HCT116 (cell line): ENCODE data around the gene FDCSP. TPM values are rescaled to one million over a fixed set of nuclear protein-coding genes. Genes with fewer than 3 reads are reported as not detected.

Experiments
- ATAC-seq: fragments of 200-7000 bp; cut with Tn5 transposase; 2 replicates; pipeline ENCODE4 v1.9.1; 2020; ENCODE audit warnings: mild to moderate bottlenecking, moderate library complexity
- Bru-seq: library from RNA; stranded (reverse); fragments of 400-500 nt; gene quantifications from one replicate; lab custom pipeline; 2021; lab: Mats Ljungman, UMichigan
- BruChase-seq, 2 experiments: library from RNA; stranded (reverse); fragments of 400-500 nt; gene quantifications; one replicate each; lab custom pipeline; 2021; lab: Mats Ljungman, UMichigan
- BruUV-seq: library from RNA; stranded (reverse); fragments of 400-500 nt; replicated peaks from 2 replicates; lab custom pipeline; 2021; lab: Mats Ljungman, UMichigan
- CTCF ChIA-PET: fragments of 300-600 bp; sonication (Branson Sonifier 250); formaldehyde crosslinking; loops from one replicate; lab custom pipeline; 2021; ENCODE audit warnings: antibody characterized with exemption; lab: Charles Lee
- POLR2A ChIA-PET: fragments of 300-600, 350-600 bp; sonication (Branson Sonifier 250); formaldehyde crosslinking; loops from one replicate; lab custom pipeline; 2021; ENCODE audit warnings: antibody characterized with exemption; lab: Charles Lee
- RAD21 ChIA-PET, 2 experiments: fragments of 300-600 bp; sonication (Branson Sonifier 250); formaldehyde crosslinking; loops; one replicate each; lab custom pipeline; 2023; ENCODE audit warnings: low total read pairs in 2 of 2; ENCODE audit not compliant: uncharacterized antibody in 2 of 2, unreplicated experiment in 2 of 2, low non-redundant PET in 1 of 2; lab: Charles Lee
- DNase-seq: peaks from one replicate; pipeline ENCODE4 v3.0.0-alpha.2; 2010; ENCODE audit warnings: low read depth, low spot score
- H2AFZ ChIP-seq: fragments of 200-600 bp; shearing (Covaris generic), sonication (generic); 2 replicates; pipeline ENCODE4 v1.6.1; 2017; ENCODE audit warnings: low read depth, mixed run types, mixed read lengths, antibody characterized with exemption, low read length; ENCODE audit not compliant: poor library complexity, severe bottlenecking
- H3K27ac ChIP-seq: 2 replicates; pipeline ENCODE4 v1.5.1; 2012; ENCODE audit warnings: low read depth, low read length
- H3K27me3 ChIP-seq: fragments of 200-600 bp; sonication (generic); 2 replicates; pipeline ENCODE4 v1.6.1; 2016; ENCODE audit warnings: mixed run types, low read length, mixed read lengths; ENCODE audit not compliant: insufficient read depth
- H3K36me3 ChIP-seq, 2 experiments: fragments of 200-500 bp in 1 of 2; fragments of 200-600 bp in 1 of 2; sonication (Bioruptor generic) in 1 of 2; sonication (generic) in 1 of 2; 2 replicates each; pipeline versions ENCODE4 v1.5.1 to v1.6.1; 2014 to 2016; ENCODE audit warnings: low read length in 2 of 2, inconsistent platforms in 1 of 2, mixed read lengths in 1 of 2, mixed run types in 1 of 2; ENCODE audit not compliant: insufficient read depth in 2 of 2, control insufficient read depth in 1 of 2
- H3K4me1 ChIP-seq, 2 experiments: fragments of 200-600 bp in 1 of 2; sonication (generic) in 1 of 2; 2 replicates each; pipeline versions ENCODE4 v1.5.1 to v1.6.1; 2012 to 2017; ENCODE audit warnings: low read length in 2 of 2, inconsistent platforms in 1 of 2, mild to moderate bottlenecking in 1 of 2, mixed read lengths in 1 of 2, mixed run types in 1 of 2, moderate library complexity in 1 of 2; ENCODE audit not compliant: insufficient read depth in 2 of 2, control insufficient read depth in 1 of 2
- H3K4me2 ChIP-seq: fragments of 200-600 bp; sonication (generic); 2 replicates; pipeline ENCODE4 v1.6.1; 2017; ENCODE audit warnings: mixed run types, low read length, mixed read lengths
- H3K4me3 ChIP-seq, 2 experiments: fragments of 200-600 bp in 1 of 2; sonication (generic) in 1 of 2; replicated peaks in 1 of 2; 2 replicates each; pipeline ENCODE4 v1.5.1; 2011 to 2016; ENCODE audit warnings: low read length in 2 of 2, control low read depth in 1 of 2, low read depth in 1 of 2, mild to moderate bottlenecking in 1 of 2, mixed read lengths in 1 of 2, mixed run types in 1 of 2
- H3K79me2 ChIP-seq: fragments of 200-600 bp; sonication (generic); 2 replicates; pipeline ENCODE4 v1.6.1; 2017; ENCODE audit warnings: mild to moderate bottlenecking, mixed run types, low read length, moderate library complexity, mixed read lengths; ENCODE audit not compliant: insufficient read depth
- H3K9ac ChIP-seq: fragments of 200-600 bp; sonication (generic); 2 replicates; pipeline ENCODE4 v1.6.1; 2016; ENCODE audit warnings: low read length, mixed read lengths
- H3K9me2 ChIP-seq: fragments of 200-600 bp; sonication (generic), shearing (Covaris generic); 2 replicates; pipeline ENCODE4 v1.6.1; 2017; ENCODE audit warnings: mixed run types, mild to moderate bottlenecking, moderate library complexity; ENCODE audit not compliant: insufficient read depth
- H3K9me3 ChIP-seq, 2 experiments: fragments of 200-500 bp in 1 of 2; fragments of 200-600 bp in 1 of 2; sonication (Bioruptor generic) in 1 of 2; sonication (generic) in 1 of 2; 2 replicates each; pipeline ENCODE4 v1.6.1; 2014 to 2017; ENCODE audit warnings: low read length in 2 of 2, mixed read lengths in 2 of 2, inconsistent platforms in 1 of 2, low read depth in 1 of 2, mild to moderate bottlenecking in 1 of 2, mixed run types in 1 of 2, moderate library complexity in 1 of 2; ENCODE audit not compliant: control insufficient read depth in 1 of 2, insufficient read depth in 1 of 2
- H4K20me1 ChIP-seq: fragments of 200-600 bp; sonication (generic), shearing (Covaris generic); 2 replicates; pipeline ENCODE4 v1.6.1; 2017; ENCODE audit warnings: mixed run types, mild to moderate bottlenecking, moderate library complexity; ENCODE audit not compliant: insufficient read depth
- CEBPB ChIP-seq: IDR thresholded peaks from 2 replicates; pipeline ENCODE4 v1.6.1; 2012; ENCODE audit warnings: low read depth
- ELF1 ChIP-seq: IDR thresholded peaks from 2 replicates; pipeline ENCODE4 v1.6.1; 2012; ENCODE audit warnings: low read depth, borderline replicate concordance
- EZH2phosphoT487 ChIP-seq: fragments of 200-600 bp; IDR thresholded peaks from 2 replicates; pipeline ENCODE4 v1.6.1; 2018; ENCODE audit warnings: antibody characterized with exemption, borderline replicate concordance
- FOSL1 ChIP-seq: IDR thresholded peaks from 2 replicates; pipeline ENCODE4 v1.6.1; 2012; ENCODE audit warnings: low read depth
- JUND ChIP-seq: IDR thresholded peaks from 2 replicates; pipeline ENCODE4 v1.6.1; 2012
- POLR2A ChIP-seq: IDR thresholded peaks from 2 replicates; pipeline ENCODE4 v1.7.0; 2011; ENCODE audit warnings: borderline replicate concordance; ENCODE audit not compliant: insufficient read depth, insufficient read length; ENCODE audit errors: extremely low read depth
- SIN3A ChIP-seq: IDR thresholded peaks from 2 replicates; pipeline ENCODE4 v1.6.1; 2012; ENCODE audit warnings: low read depth
- intact Hi-C: fragments of 100-400 bp; cut with micrococcal nuclease; formaldehyde crosslinking; loops from 2 replicates; pipeline ENCODE4 v1.10.0; 2022
- long read RNA-seq: library from polyadenylated mRNA; unstranded; transcript quantifications from one replicate; pipeline ENCODE4 v2.0.0, GENCODE V29; 2021; ENCODE audit not compliant: unreplicated experiment
- polyA plus RNA-seq: library from polyadenylated mRNA; unstranded; fragments of >200 nt; gene quantifications from 2 replicates; pipeline ENCODE4 v1.2.1, GENCODE V29; 2012; ENCODE audit warnings: missing spikeins
- total RNA-seq: library from RNA; stranded (reverse); gene quantifications from one replicate; pipeline ENCODE4 v1.2.1, GENCODE V29; 2021; ENCODE audit not compliant: unreplicated experiment
- TF ChIP-seq, protein P1 (sequence below): IDR thresholded peaks from 2 replicates; pipeline ENCODE4 v1.6.1; 2012
- TF ChIP-seq, protein P2 (sequence below): IDR thresholded peaks from 2 replicates; pipeline ENCODE4 v1.6.1; 2011; ENCODE audit warnings: mild to moderate bottlenecking, low read length, moderate library complexity; ENCODE audit not compliant: insufficient replicate concordance; ENCODE audit errors: extremely low read depth
- TF ChIP-seq, protein P3 (sequence below): IDR thresholded peaks from 2 replicates; pipeline ENCODE4 v1.6.1; 2012; ENCODE audit warnings: low read depth
- TF ChIP-seq, protein P4 (sequence below): IDR thresholded peaks from 2 replicates; pipeline ENCODE4 v1.6.1; 2012

The FDCSP gene
- total RNA-seq (not detected), Bru-seq, nascent RNA (not detected), BruChase-seq, experiment 1, labeled RNA remaining after a 6-hour chase (not detected), BruChase-seq, experiment 2, labeled RNA remaining after a 2-hour chase (not detected)
- polyA plus RNA-seq = not detected in 2 replicates
- long read RNA-seq = 0 reads

DNA sequence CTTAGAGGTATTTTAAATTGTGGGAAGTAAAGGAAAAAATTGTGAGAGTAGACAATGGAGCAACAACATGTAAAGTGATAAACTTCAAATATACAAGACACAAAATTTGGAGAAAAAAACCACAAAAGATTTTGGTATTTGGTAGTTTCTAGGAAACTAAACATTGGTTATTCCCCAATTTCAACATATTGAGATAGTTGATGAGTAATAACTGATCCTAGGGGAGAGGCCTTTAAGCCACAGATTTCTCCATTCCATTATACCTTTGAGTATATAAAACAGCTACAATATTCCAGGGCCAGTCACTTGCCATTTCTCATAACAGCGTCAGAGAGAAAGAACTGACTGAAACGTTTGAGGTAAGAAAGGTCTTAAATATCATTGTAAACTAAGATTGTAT is at the start of gene FDCSP:
Gene FDCSP (plus strand): TSS at position 301 of the 400 bp plus-strand sequence. CDS start 5,071 bp downstream, outside the sequence.
- CTCF ChIA-PET = no interaction called here
- Histone ChIP-seq H3K4me1 (no peaks in the 10 kb centered on the region), H3K9me2 (no peaks in the 10 kb centered on the region), H3K36me3 (no peaks in the 10 kb centered on the region), H4K20me1 (no peaks in the 10 kb centered on the region), H3K27me3 (no peaks in the 10 kb centered on the region)
- intact Hi-C loops = no loop called here
- no TSS peak for BruUV-seq
- RAD21 ChIA-PET = no interaction called here
- TF ChIP-seq, protein P1, sequence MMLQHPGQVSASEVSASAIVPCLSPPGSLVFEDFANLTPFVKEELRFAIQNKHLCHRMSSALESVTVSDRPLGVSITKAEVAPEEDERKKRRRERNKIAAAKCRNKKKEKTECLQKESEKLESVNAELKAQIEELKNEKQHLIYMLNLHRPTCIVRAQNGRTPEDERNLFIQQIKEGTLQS = no peak
- TF ChIP-seq FOSL1 = no peak
- TF ChIP-seq EZH2phosphoT487 = no peak
- TF ChIP-seq, protein P2, sequence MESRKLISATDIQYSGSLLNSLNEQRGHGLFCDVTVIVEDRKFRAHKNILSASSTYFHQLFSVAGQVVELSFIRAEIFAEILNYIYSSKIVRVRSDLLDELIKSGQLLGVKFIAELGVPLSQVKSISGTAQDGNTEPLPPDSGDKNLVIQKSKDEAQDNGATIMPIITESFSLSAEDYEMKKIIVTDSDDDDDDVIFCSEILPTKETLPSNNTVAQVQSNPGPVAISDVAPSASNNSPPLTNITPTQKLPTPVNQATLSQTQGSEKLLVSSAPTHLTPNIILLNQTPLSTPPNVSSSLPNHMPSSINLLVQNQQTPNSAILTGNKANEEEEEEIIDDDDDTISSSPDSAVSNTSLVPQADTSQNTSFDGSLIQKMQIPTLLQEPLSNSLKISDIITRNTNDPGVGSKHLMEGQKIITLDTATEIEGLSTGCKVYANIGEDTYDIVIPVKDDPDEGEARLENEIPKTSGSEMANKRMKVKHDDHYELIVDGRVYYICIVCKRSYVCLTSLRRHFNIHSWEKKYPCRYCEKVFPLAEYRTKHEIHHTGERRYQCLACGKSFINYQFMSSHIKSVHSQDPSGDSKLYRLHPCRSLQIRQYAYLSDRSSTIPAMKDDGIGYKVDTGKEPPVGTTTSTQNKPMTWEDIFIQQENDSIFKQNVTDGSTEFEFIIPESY = no peak
- TF ChIP-seq, all 23 proteins: peak for 0
- ATAC-seq (no peak), DNase-seq (no peak)
- no peaks in the 10 kb centered on the region for H3K9me3 ChIP-seq
- no peak within 1 kb of the TSS for H2AFZ ChIP-seq
- POLR2A ChIA-PET = no interaction called here
- no peak within 1 kb of the TSS for H3K27ac ChIP-seq
- H3K4me2 ChIP-seq = no peak within 1 kb of the TSS
- H3K9ac ChIP-seq = no peak within 1 kb of the TSS
- H3K79me2 ChIP-seq = no peaks in the 10 kb centered on the region
- H3K4me3 ChIP-seq = no peak within 1 kb of the TSS

DNA sequence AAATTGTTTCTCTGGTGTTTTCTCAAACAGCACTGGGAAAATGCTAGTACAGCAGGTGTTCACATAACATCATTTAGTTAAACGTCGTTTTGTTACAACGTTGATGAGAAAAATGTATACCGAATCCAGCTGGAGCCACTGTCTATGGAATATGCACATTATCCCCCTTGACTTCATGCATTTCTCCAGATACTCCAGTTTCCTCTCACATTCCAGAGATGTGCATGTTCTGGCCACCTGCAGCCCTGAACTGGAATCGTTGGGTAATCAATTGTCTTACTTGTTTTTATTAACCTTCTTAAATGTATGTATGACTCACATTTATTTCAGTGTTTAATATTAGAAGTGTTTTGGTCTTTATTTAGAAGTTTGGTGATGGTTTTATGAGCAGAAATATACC is 48.8 kb upstream of the FDCSP start:
- H3K9me3 ChIP-seq = no peaks in the 10 kb centered on the region
- no peak overlapping the region for H3K27ac ChIP-seq
- no peak overlapping the region for H3K9ac ChIP-seq
- ChIA-PET RAD21 (interaction anchor here in 1 of 2 experiments (1.1 kb wide), 1 partner anchor 280 kb away, joined by 3 read pairs; no protein-coding TSS in a partner anchor), CTCF (no interaction called here), POLR2A (no interaction called here)
- intact Hi-C loops = no loop called here
- BruUV-seq = no TSS peak
- no peaks in the 10 kb centered on the region for H4K20me1 ChIP-seq
- ATAC-seq (no peak), DNase-seq (no peak)
- H3K79me2 ChIP-seq = no peaks in the 10 kb centered on the region
- H3K4me2 ChIP-seq = no peak overlapping the region
- no peaks in the 10 kb centered on the region for H3K9me2 ChIP-seq
- H3K4me3 ChIP-seq = no peak overlapping the region
- no peak overlapping the region for H2AFZ ChIP-seq
- no peaks in the 10 kb centered on the region for H3K36me3 ChIP-seq
- H3K27me3 ChIP-seq = no peaks in the 10 kb centered on the region
- no peaks in the 10 kb centered on the region for H3K4me1 ChIP-seq
- TF ChIP-seq JUND (no peak), ELF1 (no peak), CEBPB (no peak), POLR2A (no peak), SIN3A (no peak)
- TF ChIP-seq, protein P1 = no peak
- TF ChIP-seq, protein P3, sequence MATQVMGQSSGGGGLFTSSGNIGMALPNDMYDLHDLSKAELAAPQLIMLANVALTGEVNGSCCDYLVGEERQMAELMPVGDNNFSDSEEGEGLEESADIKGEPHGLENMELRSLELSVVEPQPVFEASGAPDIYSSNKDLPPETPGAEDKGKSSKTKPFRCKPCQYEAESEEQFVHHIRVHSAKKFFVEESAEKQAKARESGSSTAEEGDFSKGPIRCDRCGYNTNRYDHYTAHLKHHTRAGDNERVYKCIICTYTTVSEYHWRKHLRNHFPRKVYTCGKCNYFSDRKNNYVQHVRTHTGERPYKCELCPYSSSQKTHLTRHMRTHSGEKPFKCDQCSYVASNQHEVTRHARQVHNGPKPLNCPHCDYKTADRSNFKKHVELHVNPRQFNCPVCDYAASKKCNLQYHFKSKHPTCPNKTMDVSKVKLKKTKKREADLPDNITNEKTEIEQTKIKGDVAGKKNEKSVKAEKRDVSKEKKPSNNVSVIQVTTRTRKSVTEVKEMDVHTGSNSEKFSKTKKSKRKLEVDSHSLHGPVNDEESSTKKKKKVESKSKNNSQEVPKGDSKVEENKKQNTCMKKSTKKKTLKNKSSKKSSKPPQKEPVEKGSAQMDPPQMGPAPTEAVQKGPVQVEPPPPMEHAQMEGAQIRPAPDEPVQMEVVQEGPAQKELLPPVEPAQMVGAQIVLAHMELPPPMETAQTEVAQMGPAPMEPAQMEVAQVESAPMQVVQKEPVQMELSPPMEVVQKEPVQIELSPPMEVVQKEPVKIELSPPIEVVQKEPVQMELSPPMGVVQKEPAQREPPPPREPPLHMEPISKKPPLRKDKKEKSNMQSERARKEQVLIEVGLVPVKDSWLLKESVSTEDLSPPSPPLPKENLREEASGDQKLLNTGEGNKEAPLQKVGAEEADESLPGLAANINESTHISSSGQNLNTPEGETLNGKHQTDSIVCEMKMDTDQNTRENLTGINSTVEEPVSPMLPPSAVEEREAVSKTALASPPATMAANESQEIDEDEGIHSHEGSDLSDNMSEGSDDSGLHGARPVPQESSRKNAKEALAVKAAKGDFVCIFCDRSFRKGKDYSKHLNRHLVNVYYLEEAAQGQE = no peak
- TF ChIP-seq, protein P4, sequence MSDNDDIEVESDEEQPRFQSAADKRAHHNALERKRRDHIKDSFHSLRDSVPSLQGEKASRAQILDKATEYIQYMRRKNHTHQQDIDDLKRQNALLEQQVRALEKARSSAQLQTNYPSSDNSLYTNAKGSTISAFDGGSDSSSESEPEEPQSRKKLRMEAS = no peak
- TF ChIP-seq, protein P2 = no peak
